GM18861 (cell line): Measurements from ENCODE around the gene OR51B4.
"Not testable (repeated sequence)": the region's sequence is repeated elsewhere in the genome, so short reads cannot be mapped to it uniquely, and the experiment has no call there.

Source experiments
- ATAC-seq: cut with Tn5 transposase; IDR thresholded peaks from one replicate; pipeline ENCODE4 v1.9.1; 2021; ENCODE audit not compliant: unreplicated experiment

Gene OR51B4

DNA sequence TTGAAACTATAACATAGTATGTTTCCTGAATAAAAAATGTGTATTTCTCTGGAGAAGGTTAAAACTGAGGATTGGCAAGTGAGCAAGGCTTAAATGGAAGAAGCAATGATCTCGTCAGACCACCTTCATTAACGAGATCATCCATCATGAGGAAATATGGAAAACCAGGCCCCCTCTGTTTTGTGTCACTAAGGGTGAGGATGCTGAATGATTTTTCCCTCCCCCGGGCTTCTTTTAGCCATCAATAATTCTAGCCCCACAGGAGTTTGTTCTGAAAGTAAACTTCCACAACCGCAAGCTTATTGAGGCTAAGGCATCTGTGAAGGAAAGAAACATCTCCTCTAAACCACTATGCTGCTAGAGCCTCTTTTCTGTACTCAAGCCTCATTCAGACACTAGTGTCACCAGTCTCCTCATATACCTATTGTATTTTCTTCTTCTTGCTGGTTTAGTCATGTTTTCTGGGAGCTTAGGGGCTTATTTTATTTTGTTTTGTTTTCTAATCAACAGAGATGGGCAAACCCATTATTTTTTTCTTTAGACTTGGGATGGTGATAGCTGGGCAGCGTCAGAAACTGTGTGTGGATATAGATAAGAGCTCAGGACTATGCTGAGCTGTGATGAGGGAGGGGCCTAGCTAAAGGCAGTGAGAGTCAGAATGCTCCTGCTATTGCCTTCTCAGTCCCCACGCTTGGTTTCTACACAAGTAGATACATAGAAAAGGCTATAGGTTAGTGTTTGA, 26.2 kb downstream of the OR51B4 start:
- ATAC-seq, result no peak

DNA sequence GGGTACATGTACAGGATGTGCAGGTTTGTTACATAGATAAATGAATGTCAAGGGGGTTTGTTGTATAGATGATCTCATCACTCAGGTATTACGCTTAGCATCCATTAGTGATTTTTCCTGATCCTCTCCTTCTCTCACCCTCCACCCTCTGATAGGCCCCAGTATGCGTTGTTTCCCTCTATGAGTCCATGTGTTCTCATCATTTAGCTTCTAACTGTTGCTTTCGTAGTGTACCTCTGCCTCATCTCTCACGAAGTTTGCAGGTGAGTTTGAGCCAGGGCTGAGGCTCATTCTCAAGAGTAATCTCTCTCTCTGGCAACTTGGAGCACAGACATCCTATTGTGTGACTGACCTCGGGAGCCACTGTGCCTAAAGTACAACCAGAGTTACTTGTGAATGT, 27.4 kb downstream of the OR51B4 start:
- no peak for ATAC-seq

DNA sequence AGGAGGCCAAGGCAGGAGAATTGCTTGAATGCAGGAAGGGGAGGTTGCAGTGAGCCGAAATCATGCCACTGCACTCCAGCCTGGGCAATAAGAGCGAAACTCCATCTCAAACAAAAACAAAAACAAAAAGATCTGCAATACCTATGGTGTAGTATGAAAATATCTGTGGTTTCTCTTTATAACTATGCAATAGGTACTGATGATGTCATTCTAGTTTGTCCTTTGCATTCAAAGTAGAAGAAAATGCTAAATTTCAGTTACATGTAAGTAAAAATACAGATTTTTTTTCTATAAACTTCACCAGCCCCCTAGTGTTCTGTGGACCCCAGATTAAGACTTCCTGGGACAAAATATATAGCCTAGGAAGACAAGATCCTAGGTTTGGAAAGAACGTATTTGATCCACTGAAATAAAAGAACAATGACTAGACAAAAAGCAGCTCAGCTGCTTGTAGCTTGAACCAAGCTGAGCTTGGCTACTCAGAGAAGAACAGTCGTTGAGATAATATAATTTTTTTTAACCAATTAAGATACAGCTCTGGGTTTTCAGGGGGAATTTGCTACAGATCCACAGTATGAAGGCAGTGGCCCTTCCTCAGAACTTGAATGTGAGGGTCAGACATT, 29.2 kb downstream of the OR51B4 start:
- ATAC-seq, result no peak

DNA sequence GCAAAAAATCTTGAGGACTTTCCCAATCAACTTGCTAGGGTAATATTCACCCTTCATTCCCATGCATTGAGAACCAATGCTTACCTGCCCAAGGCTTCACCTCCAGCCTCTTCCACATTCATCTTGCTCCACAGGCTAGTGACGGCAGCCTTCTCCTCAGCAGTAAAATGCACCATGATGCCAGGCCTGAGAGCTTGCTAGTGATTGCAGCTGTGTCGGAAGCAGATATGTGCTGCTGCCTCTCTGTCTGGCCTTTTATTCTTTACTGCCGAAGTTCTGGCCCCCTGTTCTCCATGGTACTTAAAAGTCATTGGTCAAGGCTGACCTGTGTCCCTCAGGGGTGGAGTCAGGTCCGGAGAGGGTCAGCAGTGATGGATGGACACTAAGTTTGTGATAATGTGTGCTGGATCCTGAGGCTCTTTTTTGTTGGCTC, 32.0 kb downstream of the OR51B4 start, which contains the start of gene HBE1:
Gene HBE1 (minus strand): TSS at position 231 of the 433 bp plus-strand sequence. CDS start 55 bp downstream, at position 176.
- no peak for ATAC-seq

DNA sequence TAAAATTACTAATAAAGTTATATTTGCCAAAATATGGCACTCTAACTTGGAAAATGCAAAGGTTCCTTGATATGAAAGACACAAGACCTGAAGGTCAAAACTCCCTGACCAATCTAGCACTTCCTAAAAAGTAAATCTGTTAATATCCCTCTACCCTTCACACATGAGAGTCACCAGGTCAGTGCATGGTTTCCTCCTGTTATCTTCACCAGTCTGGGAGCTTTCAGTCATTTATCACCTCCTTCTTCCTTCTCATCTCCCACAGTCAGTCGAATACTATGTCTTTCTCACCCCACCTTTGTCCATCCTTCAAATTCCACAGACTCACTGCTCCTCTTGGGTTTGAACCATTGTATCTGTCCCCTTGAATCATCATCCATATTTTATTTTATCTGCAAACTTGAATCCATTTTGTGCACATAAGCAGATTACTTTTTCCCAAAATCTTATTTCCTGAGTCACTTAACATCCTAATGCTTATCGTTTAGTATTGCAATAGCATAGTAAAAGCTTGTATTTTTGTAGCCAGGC, 34.6 kb downstream of the OR51B4 start:
- ATAC-seq, result no peak

DNA sequence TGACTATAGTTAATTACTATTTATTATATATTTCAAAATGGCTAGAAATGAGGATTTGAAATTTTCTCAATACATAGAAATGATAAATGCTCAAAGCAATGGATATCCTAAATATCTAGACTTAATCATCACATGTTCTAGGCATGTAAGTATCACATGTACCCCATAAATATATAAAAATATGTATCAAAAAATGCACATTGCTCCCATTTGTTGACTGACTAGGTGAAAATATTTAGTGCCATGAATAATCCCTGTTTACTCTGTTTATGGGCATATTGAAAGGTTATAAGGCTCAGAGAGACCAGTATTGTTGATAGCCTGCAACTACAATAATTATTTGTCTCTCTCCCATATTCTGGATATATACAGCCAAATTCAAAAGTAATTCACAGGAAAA, 35.1 kb downstream of the OR51B4 start:
- ATAC-seq, result no peak

DNA sequence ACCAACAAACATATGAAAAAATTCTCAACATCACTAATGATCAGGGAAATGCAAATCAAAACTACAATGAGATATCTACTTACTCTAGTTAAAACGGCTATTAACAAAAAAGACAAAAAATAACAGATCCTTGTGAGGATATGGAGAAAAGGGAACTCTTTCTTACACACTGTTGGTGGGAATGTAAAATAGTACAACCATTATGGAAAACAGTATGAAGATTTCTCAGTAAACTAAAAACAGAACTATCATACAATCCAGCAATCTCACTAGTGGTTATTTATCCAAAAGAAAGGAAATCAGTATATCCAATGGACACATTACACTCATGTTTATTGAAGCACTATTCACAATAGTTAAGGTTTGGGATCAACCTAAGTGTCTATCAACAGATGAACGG, 35.9 kb downstream of the OR51B4 start:
- ATAC-seq, result no peak

DNA sequence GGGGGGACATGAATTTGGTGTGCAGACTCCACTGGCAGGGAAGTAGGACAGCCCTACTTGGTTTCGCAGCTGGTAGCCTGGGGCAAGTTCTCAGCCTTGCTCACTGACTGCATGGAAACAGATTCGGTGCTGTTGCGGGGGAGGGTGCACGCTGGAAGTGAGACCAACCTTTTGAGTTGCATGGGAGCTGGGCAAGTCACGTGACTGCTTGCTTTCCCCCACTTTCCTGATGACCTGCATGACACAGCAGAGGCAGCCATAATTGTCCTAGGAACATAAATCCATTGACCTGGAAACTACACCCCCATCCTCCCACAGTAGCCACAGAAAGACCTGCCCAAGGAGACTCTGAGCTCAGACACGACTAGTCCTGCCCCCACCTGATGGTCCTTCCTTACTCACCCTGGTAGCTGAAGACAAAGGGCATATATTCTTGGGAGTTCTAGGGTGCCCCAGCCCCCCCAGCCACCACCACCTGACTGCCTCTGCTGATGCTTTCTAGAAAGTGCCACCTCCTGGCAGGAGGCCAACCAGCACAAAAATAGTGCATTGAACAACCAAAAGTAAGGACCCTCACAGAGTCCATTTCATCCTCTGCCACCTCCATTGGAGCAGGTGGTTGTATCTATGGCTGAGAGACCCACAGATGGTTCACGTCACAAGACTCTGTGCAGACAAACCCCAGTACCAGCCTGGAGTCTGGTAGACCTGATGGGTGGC, 43.0 kb downstream of the OR51B4 start:
- ATAC-seq, result no peak

DNA sequence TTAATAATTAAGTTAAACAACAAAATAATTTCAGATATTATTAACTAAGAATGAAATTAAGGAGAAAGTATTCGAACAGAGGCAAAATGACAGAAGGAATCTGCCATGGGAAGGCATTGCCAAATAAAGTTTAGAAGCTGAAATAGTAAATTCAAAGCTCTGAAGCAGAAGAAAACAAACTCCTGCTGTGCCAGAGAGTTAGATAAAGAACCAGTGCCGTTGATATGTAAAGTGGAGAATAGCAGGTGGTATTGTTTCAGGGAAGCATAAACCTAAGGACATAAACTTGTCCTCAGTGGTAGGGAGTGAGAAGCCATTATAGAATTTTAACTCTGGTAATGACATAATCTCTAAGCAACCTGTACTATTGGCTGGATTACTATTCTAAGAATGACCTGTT, 44.5 kb downstream of the OR51B4 start:
- no peak for ATAC-seq

DNA sequence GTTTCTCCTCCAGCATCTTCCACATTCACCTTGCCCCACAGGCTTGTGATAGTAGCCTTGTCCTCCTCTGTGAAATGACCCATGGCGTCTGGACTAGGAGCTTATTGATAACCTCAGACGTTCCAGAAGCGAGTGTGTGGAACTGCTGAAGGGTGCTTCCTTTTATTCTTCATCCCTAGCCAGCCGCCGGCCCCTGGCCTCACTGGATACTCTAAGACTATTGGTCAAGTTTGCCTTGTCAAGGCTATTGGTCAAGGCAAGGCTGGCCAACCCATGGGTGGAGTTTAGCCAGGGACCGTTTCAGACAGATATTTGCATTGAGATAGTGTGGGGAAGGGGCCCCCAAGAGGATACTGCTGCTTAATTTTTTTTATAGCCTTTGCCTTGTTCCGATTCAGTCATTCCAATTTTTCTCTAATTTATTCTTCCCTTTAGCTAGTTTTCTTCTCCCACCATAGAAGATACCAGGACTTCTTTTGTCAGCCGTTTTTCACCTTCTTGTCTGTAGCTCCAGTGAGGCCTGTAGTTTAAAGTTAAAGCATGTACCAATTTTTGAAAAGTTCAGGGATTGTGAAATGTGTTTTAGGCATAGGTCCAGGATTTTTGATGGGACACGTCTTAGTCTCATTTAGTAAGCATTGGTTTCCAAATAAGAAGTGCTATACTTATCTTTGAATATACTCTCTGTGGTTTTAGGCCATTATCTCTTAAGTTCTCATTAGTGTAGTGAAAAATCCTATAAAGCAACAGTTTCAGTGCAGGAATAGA, 46.9 kb downstream of the OR51B4 start, which contains the start of gene HBG2:
Gene HBG2 (minus strand): TSS at position 136 of the 768 bp plus-strand sequence. CDS start 53 bp downstream, at position 83.
- ATAC-seq, result not testable (repeated sequence)

DNA sequence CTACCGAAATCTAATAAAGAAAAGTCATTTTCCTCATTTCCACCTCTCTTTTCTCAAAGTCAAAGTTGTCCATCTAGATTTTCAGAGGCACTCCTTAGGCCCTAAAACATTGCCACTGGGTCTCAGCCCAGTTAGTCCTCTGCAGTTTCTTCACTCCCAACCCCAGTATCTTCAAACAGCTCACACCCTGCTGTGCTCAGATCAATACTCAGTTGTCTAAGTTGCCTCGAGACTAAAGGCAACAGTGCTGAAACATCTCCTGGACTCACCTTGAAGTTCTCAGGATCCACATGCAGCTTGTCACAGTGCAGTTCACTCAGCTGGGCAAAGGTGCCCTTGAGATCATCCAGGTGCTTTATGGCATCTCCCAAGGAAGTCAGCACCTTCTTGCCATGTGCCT, 47.7 kb downstream of the OR51B4 start:
- not testable (repeated sequence) for ATAC-seq

DNA sequence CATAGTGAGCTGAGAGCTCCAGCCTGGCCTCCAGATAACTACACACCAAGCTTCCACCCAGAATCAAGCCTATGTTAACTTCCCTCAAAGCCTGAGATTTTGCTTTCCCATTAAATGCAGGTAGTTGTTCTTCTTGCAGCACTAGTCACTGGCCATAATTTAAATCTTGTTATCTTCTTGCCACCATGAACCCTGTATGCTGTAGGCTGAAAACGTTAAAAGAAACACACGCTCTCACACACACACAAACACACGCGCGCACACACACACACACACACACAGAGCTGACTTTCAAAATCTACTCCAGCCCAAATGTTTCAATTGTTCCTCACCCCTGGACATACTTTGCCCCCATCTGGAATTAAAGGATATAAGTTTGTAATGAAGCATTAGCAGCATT, 48.3 kb downstream of the OR51B4 start:
- not testable (repeated sequence) for ATAC-seq

DNA sequence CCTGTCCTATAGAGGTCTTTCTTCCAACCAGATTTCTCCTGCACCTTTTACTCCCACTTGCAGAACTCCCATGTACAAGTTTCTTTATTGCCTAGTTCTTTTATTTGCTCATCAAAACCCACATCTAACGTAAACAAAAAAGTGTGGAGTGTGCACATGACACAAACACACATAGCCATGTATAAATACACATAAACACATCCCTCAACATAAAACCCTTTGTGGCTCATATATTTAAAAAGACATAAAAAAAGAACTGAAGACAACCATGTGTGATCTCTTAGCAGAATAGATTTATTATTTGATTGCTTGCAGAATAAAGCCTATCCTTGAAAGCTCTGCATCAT, 48.9 kb downstream of the OR51B4 start:
- no peak for ATAC-seq

DNA sequence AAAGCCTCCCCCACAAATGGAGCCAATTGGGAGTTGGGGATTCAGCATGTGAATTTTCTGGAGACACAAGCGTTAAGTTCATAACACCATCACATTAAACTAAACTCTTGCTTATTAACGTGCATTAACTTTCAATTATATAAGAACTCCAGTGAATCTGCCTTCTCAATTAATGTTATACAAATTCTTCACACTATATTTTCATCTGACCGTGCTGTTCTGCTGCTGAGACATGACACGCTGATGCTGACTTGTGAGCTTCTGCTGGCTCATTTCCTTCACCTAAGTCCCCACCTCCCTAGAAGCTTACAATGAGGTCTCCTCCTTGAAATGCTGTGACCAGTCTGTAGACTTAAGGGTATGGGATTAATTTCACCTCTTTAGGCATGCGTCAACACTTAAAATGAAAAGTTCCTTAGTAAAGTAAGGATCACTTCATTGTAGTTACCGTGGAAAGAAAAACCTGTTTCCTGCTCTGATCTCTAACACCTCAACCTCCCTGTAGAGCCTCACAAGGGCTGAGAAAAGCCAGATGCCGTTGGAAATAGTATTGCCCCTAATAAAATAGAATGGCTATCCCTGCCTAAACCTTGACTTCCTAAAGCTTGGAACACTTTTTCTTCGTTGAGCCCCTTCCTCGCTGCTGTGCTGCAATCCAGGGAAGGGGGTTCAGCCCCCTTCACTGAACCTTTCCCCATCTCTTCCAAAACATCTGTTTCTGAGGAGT, 49.4 kb downstream of the OR51B4 start:
- ATAC-seq, result no peak

DNA sequence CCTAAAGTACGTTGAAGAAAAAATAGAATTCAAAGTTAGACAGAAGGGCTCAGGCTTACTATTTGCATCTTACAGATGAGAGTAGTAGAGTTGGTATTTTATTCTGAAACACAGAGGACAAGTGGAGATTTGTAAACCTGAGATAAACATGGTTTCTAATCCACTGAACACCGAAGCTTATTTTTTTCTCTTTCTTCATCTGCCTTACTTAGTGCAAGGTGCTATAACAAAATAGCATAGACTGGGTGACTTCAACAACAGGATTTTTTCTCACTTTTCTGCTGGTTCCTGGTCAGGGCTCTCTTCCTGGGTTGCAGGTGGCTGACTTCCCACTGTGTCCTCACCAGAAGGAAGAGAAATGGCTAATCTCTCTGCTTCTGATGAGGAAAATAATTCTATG, 50.0 kb downstream of the OR51B4 start:
- no peak for ATAC-seq
